Stimulated activated CD8-positive, alpha-beta memory T cell treated with anti-CD3 and anti-CD28 coated beads, Interleukin-15, amount 100 ng/mL, for 4 hours (primary cell): ENCODE results near the gene PALLD.

Experiments
- DNase-seq, 2 donors: peaks; one replicate each; pipeline ENCODE4 v3.0.0-alpha.2; 2020; ENCODE audit warnings: low read depth in 2 of 2

The PALLD gene

GRCh38 chr4:168622600-168622999 lies 125.7 kb downstream of the PALLD start:
- DNase-seq: no peak

- no peak for DNase-seq
Observed at GRCh38 chr4:168623011-168623410, 126.2 kb downstream of the PALLD start.

- no peak for DNase-seq
Observed at GRCh38 chr4:168623484-168623883, 126.6 kb downstream of the PALLD start.

- DNase-seq: no peak
Observed at GRCh38 chr4:168628251-168628650, 131.4 kb downstream of the PALLD start.

- DNase-seq: no peak
Observed at GRCh38 chr4:168629566-168629965, 132.7 kb downstream of the PALLD start.

DNA sequence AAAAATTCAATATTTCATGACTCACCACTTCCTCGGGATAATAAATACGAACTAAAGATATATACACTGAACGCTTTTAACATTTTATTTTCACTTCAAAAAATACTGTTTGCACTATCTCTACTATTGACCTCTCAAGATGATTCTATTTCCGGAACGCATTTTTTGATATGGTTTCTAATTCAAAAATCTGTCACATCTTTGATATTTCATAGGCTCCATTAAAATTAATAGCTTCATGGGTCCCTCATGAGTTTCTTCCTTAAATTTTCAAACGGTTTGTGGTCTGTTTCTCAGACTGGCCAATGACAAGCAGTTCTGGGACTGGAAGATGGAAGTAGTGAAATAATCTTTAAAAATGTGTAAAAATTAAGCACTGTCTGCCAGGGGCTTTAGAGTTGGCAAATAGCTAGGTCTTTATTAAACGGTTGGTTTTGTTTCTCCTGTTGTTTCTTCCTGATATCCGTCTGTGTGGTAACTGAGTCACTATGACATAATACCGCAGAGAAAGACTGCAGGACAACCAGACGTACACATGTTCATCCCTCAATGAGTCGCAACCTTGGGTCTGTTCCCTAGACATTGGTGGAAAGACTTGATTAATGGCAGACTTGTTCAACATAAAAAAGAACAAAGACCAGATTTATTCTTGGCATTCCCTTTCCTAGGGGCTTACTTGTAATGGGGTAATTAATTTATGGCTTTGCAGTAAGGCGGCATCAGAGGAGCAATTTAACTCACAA lies 133.8 kb downstream of the PALLD start:
- DNase-seq: no peak

- no peak for DNase-seq
Observed at GRCh38 chr4:168631241-168632162, 134.7 kb downstream of the PALLD start.

DNA sequence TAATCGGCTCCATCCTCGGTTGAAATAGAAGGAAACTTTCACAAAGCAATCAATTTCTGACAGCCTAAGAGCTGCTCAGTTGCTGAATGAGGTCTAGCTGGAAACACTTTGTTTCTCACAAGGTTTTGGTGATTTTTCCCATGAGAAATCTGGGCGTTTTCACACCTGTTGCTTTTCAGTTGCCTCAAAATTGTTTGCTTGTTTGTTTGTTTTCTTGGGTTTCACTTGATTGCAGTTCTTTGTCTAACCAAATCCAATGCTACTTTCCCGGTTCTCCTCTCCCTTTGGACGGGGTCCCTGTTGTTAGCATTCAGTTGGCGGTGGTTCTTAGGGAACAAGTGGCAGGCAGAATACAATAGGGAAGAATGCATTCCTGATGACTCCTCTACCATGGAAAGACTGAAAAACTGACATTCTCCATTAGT lies 135.5 kb downstream of the PALLD start:
- DNase-seq: no peak

- DNase-seq: no peak
Observed at GRCh38 chr4:168633064-168633463, 136.2 kb downstream of the PALLD start.

DNA sequence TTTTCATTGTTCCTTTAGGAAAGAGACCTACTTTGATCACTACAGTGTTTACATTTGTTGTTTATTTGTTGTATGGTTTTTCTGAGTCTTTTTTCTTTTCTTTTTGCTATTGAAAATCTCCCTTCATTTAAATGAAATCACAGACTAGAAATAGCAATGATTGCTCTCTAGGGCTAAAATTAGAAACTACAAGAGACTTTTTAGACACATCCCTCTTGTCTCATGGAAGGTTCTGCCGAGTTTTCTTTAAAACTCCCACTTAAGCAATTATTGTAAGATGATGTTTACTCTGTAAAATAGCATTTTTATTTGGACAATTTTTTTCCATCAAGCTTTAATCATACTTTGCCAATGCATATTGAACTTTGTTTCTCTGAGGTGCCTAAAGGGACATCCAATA lies 136.6 kb downstream of the PALLD start:
- DNase-seq: no peak

DNA sequence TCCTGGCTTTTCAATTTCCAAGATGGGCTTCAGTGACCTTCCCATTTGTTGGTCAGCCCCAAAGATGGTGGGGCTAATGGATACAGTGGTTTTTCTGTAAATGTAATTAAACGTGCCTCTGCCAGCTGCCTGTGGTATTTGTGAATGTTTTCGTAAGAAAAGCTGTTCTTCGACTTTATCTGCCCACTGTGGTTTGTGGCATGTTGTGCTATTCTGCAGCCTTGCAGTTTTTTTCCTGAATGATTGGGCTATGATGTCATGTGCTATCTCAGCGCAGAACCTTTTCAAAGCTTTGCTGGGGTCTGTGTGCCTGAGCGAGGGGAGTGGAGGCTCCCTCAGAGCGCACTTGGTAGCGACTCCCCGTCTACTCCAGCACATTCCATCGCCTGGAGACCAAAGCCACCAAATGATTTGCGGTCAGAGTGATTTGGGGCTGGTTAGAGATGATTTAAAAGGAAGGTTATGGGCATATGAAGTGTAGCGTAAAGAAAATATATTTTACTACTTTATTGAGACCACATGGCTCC lies 137.5 kb downstream of the PALLD start:
- no peak for DNase-seq

DNA sequence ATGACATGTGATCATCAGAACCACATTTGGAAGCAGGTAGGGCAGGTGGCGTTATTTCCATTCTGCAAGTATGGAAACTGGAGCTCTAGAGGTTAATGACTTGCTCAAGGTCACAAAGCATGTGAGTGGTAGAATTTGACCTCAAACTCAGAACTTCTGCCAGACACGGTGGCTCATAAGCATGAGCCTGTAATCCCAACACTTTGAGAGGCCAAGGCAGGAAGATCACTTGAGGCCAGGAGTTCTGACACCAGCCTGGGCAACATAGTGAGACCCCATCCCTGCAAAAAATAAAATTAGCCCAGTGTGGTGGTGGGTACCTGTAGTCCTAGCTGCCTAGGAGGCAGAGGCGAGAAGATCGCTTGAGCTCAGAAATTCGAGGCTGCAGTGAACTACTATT lies 139.2 kb downstream of the PALLD start:
- DNase-seq: no peak

GRCh38 chr4:168636506-168637196 lies 139.8 kb downstream of the PALLD start:
- DNase-seq: no peak

DNA sequence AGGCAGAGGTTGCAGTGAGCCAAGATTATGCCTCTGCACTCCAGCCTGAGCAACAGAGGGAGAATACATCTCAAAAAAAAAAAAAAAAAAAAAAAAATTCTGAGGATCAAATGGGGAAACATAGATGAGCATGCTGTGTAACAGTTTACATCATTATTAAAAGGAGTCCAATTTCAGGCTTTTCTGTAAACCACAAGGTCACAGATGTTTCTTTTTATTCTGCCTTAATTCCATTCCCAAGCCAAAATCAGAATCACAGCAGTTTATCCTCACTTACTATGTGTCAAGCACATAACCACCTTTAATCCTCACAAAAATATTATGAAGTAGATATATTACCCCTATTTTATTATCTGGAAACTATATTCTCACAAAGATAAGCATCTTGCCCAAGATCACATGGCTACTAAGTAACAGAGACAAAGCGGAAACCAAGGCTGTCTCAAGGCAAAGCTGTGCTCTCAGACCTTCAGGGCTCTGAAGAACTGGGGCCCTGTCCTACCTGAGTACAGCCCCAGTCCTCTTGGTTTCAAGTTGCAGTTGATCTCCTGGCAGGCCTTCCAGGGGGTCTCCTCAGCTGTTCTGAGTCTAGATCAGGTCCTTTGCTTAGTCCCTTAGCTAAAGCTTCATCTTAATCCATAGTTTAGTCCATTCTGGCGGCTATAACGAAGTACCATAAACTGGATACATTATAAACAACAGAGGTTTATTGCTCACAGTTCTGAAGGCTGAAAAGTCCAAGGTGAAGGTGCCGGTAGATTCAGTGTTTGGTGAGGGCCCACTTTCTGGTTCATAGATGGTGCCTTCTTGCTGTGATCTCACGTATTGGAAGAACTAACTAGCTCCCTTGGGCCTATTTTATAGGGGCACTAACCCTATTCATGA lies 141.3 kb downstream of the PALLD start:
- DNase-seq: no peak

DNA sequence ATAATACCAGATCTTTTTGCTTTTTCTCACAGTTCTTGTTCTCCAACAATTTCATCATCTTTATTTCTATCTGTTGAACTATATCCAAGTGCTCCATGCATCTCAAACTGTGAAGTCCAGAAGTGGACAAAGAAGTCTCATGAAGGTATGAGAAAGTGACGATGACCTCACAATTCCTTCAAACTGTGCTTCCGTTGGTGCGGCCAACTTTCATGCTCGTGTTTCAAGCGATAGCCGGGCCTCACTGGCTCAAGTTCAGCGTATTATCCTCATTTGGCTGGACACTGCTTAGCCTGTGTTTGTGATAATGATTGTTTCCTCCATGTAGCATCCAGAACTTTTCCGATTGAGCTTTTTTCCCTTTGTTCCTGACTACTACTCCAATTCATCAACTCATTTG lies 143.1 kb downstream of the PALLD start:
- DNase-seq: no peak

DNA sequence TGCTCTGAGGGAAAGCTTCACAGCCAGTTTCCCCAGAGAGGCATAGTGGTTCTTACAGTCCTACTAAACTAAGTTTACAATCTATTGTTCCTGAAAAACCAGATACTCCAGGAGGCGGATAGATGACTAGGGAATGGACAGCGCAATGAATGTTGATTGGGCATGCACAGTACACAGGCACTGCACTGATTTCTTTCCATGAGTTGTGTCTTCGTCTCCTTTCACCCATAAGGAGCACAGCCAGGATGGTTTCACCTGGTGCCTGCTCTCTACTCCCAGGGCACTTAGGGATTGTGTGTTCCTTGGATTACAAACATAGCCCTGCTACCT lies 144.9 kb downstream of the PALLD start:
- no peak for DNase-seq

DNA sequence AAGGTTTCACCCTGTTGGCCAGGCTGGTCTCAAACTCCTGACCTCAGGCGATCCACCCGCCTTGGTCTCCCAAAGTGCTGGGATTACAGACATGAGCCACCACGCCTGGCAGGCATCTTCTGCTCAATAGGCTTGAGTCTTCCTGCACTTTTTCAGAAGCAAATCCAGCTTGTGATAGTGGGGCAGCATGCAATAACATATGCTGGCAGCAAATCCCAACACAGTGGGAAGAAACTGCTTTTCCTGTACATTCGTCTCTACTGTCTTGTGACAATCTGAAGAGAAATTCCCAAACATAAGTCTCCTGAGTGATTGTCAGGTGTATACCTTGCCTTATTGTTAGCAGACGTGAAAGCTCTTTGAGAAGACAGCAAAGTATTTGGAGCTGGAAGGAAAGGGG lies 145.7 kb downstream of the PALLD start:
- DNase-seq: no peak

DNA sequence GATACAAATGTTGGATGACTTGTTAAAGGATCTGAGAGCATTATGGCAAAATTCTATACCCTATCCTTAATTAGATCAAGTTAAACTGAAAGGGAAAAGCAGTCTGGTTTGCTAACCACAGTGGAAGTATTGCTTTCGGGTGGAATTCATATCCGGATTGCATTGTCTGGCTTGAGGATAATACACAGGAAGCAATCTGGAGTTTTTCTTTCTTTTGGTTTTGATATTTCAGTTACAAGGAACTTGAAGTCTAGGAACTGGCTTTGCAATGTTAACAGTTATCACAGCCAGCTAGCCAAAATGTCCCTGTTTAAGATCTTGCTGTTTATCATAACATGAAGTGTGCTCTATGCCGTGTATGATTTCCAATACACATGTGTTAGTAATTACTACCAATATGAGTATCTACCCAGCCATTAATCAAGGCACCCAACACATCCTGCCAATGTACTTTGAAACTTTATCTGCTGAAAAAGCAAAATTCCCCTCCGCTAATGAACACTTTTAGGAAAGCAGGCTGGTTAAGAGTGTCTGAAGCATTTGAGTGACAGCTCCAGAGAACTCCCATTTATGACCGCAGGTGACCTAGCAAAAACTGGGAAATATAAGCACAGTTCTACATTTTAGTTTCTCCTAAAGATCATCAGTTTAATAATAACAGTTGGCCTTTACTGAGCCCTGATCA lies 146.4 kb downstream of the PALLD start:
- no peak for DNase-seq

DNA sequence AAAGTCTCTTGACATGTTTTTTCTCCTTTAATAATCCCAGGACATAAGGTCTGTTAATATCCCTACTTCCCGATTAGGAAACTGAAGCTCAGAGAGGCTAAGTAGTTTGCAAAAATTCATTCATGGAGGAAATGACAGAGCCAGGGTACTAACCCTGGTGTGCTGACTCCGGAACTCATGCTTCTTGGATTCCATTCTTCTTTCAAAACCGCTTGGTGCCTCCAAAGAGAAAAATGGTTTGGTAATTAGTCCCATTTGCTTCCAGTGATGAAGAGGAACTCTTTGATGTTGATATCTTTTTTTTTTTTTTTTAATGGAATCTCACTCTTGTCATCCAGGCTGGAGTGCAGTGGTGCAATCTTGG lies 146.9 kb downstream of the PALLD start:
- DNase-seq: no peak

- DNase-seq: no peak
Observed at GRCh38 chr4:168646001-168646768, 149.3 kb downstream of the PALLD start.
